SKM-1 treated with dmso at 0.1 percent for 144 hours (cell line): ENCODE measurements around the gene ZNF507.
A peak's percentile ranks its signal among the peaks of the same experiment; 100 is the strongest.

ENCODE experiments used
- DNase-seq: peaks from one replicate; lab custom pipeline; 2025; ENCODE audit not compliant: unreplicated experiment; lab: John Stamatoyannopoulos, UW

ZNF507 gene

DNA sequence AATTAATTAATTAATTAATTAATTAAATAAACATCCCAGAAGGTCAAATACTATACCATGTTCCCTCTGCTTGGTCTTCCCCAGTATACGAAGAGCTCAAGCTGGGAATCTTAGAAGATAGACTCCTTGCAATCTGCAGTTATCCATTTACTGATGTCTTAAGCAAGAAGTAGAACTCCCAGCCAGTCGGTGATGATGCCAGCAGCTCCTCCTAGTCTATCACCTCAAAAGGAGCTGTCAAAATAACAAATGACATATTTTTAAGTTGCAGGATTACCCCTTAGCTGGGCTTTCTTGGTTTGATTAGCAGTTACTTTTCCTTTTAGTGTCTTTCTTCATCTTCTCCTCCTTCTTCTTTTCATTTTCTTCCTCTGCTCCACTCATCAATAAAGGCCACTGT lies 6.0 kb upstream of the ZNF507 start:
- no peak for DNase-seq

DNA sequence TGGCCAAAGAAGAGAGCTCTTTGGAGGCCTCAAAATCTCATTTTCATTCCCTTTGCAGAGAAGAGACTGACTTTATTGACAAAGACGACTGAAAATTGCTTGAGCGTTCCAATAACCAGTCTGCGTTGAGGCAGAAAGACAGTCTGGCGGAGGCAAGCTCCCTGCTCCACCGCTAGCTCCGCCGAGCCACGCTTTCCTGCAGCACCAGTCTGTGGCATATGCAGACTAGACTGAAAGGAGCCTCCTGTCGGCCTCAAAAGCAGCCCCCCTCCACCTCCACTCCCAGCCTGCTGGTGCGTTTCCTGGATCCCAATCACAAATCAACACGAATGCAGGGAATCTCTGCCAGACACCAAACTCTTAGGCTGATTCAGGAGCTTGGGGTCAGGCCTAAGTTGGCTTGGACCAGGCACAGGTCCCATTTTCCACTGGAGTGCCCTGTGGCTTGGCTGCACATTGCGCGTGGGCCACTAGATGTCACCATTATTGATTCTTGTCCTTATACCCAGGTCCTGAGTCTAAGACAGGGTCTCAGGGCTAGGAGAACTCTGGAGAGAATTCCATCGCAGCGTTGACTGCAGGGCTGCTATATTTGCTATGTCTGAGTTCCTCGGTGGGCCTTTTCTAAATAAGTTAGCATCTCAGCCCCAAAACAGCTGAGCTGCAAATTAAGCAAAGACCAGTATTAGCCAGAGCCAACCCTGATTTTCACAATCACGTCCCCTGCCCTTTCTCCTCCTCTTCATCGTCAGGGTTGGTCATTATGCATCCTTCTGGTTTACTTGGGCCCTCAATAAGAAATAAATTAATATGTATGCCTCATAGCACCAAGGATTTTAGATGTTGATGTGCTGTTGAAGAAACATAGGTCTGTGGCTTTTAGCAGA lies 5.2 kb upstream of the ZNF507 start:
- DNase-seq, result peak; percentile 18

- no peak for DNase-seq
Measured at GRCh38 chr19:32342695-32343094, 2.7 kb upstream of the ZNF507 start.

- no peak for DNase-seq
Measured at GRCh38 chr19:32343550-32344262, 1.7 kb upstream of the ZNF507 start.

GRCh38 chr19:32346901-32347300 lies 1.5 kb downstream of the ZNF507 start:
- DNase-seq, result no peak

DNA sequence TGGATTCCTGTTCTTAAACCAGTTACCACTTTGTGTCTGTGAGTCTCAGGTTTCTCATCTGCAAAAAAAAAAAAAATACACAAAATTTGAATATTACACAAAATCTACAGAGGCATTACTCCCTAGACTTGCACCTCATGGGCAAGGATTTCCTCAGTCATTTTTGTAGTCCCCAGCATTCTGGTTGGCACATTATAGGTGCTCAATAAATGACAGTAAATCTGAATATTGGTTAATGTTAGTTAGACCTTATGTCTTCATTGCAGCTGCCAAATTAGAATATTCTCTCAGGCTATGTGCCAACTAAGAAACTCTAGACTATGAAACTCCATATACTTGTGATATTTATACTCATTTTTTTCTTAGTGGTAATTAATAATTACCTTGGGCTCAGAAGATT lies 2.2 kb downstream of the ZNF507 start:
- DNase-seq, result no peak

- no peak for DNase-seq
Measured at GRCh38 chr19:32349051-32349450, 3.6 kb downstream of the ZNF507 start.

DNA sequence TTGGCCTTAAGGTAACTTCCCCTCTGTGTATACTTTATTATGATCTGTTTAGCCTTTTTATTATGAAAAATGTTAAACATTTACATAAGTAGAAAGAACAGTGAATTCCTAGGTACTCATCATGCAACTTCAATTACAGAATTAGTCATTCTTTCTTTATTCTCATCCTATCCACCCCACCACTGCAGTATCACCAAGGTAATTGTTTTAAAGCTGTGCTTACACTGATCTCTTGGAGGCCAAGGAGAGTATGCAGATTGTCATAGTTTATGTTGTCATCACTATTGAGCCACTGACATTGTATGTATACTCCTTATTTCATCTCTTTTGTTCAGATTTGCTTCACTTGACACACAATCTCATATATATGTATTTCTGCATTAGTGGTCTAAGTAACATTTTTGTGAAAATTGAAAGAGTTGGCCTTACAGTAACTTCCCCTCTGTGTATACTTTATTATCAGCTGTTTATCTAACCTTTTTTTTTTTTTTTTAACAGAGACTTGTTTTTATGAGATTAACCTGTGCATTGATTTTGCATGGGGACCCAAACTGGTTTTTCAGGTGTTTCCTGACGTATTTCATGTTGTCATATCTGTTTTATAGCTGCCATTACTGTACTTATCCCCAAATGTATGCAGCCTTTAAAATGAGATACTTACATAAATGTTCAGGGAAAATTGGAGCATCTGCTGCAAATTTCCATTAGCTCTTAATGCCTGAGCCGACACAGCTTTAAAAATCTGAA lies 4.5 kb downstream of the ZNF507 start:
- DNase-seq, result no peak

DNA sequence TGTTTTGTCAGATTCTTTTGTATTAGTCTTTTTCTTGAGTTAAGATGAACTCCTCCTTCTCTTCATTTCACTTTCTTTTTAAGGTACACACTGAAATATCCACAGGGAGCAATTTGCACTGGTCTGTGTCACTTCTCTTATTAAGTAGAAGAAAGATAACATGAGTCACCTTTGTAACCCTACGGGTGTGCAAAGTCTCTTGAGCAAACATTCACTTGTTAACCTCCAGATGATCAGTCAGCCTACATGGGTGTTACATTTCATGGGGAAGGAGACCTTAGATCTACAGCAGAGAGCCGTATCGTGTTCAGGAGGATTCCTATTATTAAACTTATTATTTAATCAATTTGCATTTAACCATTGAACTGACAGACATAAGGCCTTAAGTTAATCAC lies 5.1 kb downstream of the ZNF507 start:
- DNase-seq, result no peak

- DNase-seq, result no peak
Measured at GRCh38 chr19:32350987-32351348, 5.6 kb downstream of the ZNF507 start.

GRCh38 chr19:32352241-32352630 lies 6.8 kb downstream of the ZNF507 start:
- DNase-seq, result no peak

DNA sequence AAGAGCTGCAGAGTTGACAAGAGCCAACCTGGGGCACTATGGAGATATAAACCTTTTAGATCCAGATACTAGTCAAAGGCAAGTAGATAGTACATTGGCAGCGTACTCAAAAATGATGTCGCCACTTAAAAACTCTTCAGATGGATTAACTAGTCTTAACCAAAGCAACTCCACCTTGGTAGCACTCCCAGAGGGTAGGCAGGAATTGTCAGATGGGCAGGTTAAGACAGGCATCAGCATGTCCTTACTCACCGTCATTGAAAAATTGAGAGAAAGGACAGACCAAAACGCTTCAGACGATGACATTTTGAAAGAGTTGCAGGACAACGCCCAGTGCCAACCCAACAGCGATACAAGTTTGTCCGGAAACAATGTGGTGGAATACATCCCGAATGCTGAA lies 8.9 kb downstream of the ZNF507 start:
- no peak for DNase-seq

- DNase-seq, result no peak
Measured at GRCh38 chr19:32355309-32355708, 9.9 kb downstream of the ZNF507 start.

DNA sequence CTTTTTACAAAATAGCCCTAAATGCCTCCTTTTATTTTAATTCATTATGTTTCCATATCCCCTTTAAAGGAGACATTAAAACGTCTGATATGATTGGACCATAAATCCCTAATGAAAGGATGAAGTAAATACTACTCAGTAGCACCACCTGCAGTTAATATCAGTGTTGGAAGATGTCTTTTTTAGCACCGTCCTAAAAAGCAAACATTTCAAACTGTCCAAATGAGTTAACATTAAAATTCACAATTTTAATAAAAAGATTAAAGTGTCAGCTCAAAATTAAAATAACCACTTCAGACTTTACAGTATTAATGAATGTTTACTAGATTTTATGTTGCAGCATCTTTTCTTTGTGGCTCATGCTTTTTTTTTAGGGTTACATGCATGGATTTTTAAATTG lies 12.3 kb downstream of the ZNF507 start:
- DNase-seq, result no peak

GRCh38 chr19:32358321-32358720 lies 12.9 kb downstream of the ZNF507 start:
- DNase-seq, result no peak

DNA sequence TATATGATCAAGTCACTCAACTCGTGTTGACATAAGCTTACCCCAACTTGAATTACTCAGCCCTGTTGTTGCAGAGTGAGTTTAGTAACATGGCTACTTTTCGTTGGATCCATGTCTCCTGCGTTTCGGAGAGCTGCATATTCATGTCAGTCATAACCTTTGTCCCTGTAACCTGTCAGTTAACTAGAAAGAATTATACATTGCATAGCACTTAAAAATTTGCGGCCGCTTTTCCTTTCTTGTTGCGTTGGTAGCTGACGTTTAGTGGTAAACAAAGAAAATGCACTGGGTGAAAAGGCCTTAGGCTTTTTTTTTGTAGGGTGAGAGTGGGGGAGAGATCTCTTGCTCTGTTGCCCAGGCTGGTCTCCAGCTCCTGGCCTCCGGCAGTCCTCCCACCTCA lies 14.2 kb downstream of the ZNF507 start:
- no peak for DNase-seq

DNA sequence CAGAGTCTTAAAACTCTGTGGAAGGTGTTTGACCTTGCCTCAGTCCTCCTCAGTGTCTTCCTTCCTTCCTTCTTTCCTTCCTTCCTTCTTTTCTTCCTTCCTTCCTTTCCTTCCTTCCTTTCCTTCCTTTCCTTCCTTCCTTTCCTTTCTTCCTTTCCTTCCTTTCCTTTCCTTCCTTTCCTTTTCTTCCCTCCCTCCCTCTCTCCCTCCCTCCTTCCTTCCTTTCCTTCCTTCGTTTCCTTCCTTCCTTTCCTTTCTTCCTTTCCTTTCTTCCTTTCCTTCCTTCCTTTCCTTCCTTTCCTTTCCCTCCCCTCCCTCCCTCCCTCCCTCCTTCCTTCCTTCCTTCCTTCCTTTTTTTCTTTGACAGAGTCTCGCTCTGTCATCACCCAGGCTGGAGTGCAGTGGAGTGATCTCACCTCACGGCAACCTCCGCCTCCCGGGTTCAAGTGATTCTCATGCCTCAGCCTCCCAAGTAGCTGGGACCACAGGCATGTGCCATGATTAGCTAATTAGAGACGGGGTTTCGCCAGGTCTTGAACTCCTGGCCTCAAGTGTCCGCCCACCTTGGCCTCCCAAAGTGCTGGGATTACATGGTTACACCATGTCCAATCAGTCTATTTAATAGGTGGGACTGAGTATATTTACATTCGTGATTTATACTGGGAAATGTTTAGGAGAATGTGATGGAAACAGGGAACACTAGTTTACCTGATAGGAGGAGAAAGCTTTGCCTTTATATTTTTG lies 16.3 kb downstream of the ZNF507 start:
- no peak for DNase-seq

GRCh38 chr19:32362318-32362691 lies 16.9 kb downstream of the ZNF507 start:
- DNase-seq, result no peak

GRCh38 chr19:32363175-32363574 lies 17.8 kb downstream of the ZNF507 start:
- no peak for DNase-seq

DNA sequence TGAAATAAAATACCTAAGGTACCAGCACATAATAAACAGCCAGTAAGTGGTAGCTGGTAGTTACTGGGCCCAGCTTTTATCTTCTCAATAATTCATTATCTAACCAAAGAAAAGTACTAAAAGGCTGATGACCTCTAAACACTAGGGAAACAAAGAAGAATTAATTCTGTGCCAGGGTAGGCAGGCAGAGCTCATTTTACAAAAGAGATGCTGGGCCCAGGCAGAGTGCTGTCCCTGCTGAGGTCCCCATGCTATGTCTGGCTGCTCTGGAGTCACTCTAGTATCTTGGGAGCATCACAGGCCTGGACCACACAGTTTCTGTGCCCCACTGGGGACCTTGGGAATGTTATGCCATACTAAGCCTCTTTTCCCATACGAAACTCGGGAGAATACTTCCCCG lies 18.2 kb downstream of the ZNF507 start:
- DNase-seq, result no peak

DNA sequence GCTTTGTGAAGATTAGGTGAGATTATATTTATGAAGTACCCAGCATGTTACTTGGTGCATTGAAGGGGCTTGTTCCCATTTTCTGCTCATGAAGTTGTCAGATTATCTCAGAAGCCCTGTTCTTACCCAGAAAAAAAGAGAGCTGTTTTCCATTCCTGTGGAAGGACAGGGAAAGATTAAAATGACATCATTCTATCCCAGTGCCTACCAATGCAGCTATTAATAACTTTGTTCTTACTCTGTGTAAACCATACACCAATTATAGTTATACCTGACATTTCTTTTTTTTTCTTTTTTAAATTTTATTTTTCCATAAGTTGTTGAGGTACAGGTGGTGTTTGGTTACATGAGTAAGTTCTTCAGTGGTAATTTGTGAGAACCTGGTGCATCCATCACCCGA lies 18.6 kb downstream of the ZNF507 start:
- no peak for DNase-seq
